LNCAP (cell line): ENCODE data around the gene TES.

Experiments
- CTCF ChIP-seq: fragments of 450-650 bp; IDR thresholded peaks from 2 replicates; pipeline ENCODE4 v1.5.1; 2017; ENCODE audit warnings: mild to moderate bottlenecking

Gene TES

GRCh38 chr7:116218051-116218645, 7.8 kb downstream of the TES start:
- no peak for TF ChIP-seq CTCF

GRCh38 chr7:116218747-116219146, 8.4 kb downstream of the TES start:
- no peak for TF ChIP-seq CTCF

- TF ChIP-seq CTCF = no peak
Measured at GRCh38 chr7:116219288-116219687, 8.9 kb downstream of the TES start.

GRCh38 chr7:116219834-116220233, 9.5 kb downstream of the TES start:
- TF ChIP-seq CTCF = no peak

- TF ChIP-seq CTCF = no peak
Measured at GRCh38 chr7:116222501-116222900, 12.2 kb downstream of the TES start.

- TF ChIP-seq CTCF = no peak
Measured at GRCh38 chr7:116223588-116223987, 13.2 kb downstream of the TES start.

- no peak for TF ChIP-seq CTCF
Measured at GRCh38 chr7:116224492-116225098, 14.3 kb downstream of the TES start.

- no peak for TF ChIP-seq CTCF
Measured at GRCh38 chr7:116225860-116226259, 15.5 kb downstream of the TES start.
